A673 (cell line): Measurements from ENCODE around the gene ESRRG. TPM values are rescaled to one million over a fixed set of nuclear protein-coding genes. Genes with fewer than 3 reads are reported as not detected.

ENCODE experiments used
- BruUV-seq: library from RNA; stranded (reverse); fragments of 400-500 nt; replicated peaks from 2 replicates; lab custom pipeline; 2021; lab: Mats Ljungman, UMichigan
- CTCF ChIA-PET: fragments of 300-600 bp; sonication (Branson Sonifier 250); formaldehyde crosslinking; loops from one replicate; lab custom pipeline; 2022; ENCODE audit warnings: antibody characterized with exemption; lab: Charles Lee
- POLR2A ChIA-PET: fragments of 300-600 bp; sonication (Branson Sonifier 250); formaldehyde crosslinking; loops from one replicate; lab custom pipeline; 2022; ENCODE audit warnings: antibody characterized with exemption; ENCODE audit not compliant: low non-redundant PET; lab: Charles Lee
- DNase-seq: peaks from one replicate; pipeline ENCODE4 v3.0.0-alpha.2; 2015; ENCODE audit warnings: low spot score
- H3K27ac ChIP-seq: fragments of 200-600 bp; sonication (generic); 2 replicates; pipeline ENCODE4 v1.5.1; 2016; ENCODE audit warnings: mixed run types, low read depth, mild to moderate bottlenecking, mixed read lengths, antibody characterized with exemption, low read length; ENCODE audit not compliant: poor library complexity, severe bottlenecking
- H3K27me3 ChIP-seq: fragments of 200-600 bp; sonication (generic); replicated peaks from 2 replicates; pipeline ENCODE4 v1.6.1; 2017; ENCODE audit warnings: mixed run types, low read depth, mild to moderate bottlenecking, mixed read lengths, antibody characterized with exemption, low read length; ENCODE audit not compliant: insufficient read depth, poor library complexity
- H3K36me3 ChIP-seq: fragments of 200-600 bp; sonication (generic); 2 replicates; pipeline ENCODE4 v1.6.1; 2016; ENCODE audit warnings: mixed run types, mild to moderate bottlenecking, mixed read lengths, antibody characterized with exemption, low read length; ENCODE audit not compliant: insufficient read depth, poor library complexity, severe bottlenecking
- H3K4me1 ChIP-seq: fragments of 200-600 bp; sonication (generic); 2 replicates; pipeline ENCODE4 v1.6.1; 2017; ENCODE audit warnings: mixed run types, mild to moderate bottlenecking, mixed read lengths, antibody characterized with exemption, low read length; ENCODE audit not compliant: insufficient read depth, poor library complexity, severe bottlenecking
- H3K4me3 ChIP-seq: fragments of 200-600 bp; sonication (generic); 2 replicates; pipeline ENCODE4 v1.5.1; 2016; ENCODE audit warnings: low read depth, mixed run types, mild to moderate bottlenecking, mixed read lengths, low read length; ENCODE audit not compliant: poor library complexity, severe bottlenecking
- H3K9me3 ChIP-seq: fragments of 200-600 bp; sonication (generic); 2 replicates; pipeline ENCODE4 v1.6.1; 2016; ENCODE audit warnings: mixed run types, low read depth, mild to moderate bottlenecking, mixed read lengths, antibody characterized with exemption, low read length; ENCODE audit not compliant: poor library complexity, severe bottlenecking
- CTCF ChIP-seq: fragments of 300-800, 200-600 bp; sonication (generic); conservative IDR thresholded peaks from 2 replicates; pipeline ENCODE4 v1.5.1; 2017; ENCODE audit warnings: low read depth, mild to moderate bottlenecking, antibody characterized with exemption, low read length, moderate library complexity, mixed read lengths
- EZH2 ChIP-seq: fragments of 200-600 bp; sonication (generic); IDR thresholded peaks from 2 replicates; pipeline ENCODE4 v1.6.1; 2017; ENCODE audit warnings: borderline replicate concordance, low read depth, mild to moderate bottlenecking, mixed read lengths, antibody characterized with exemption, low read length; ENCODE audit not compliant: poor library complexity, severe bottlenecking
- intact Hi-C: fragments of 100-400 bp; cut with micrococcal nuclease; formaldehyde crosslinking; loops from one replicate; pipeline ENCODE4 v1.10.0; 2022; ENCODE audit not compliant: unreplicated experiment
- total RNA-seq: library from RNA; stranded (reverse); gene quantifications from 2 replicates; pipeline ENCODE4 v1.2.3, GENCODE V29; 2021

The ESRRG gene
- total RNA-seq, 1 experiment from 2014 or later = not detected

- Histone ChIP-seq H3K9me3 (no peaks in the 10 kb centered on the region), H3K27me3 (peaks cover 10% of the 10 kb centered on the region), H3K36me3 (no peaks in the 10 kb centered on the region), H3K27ac (no peak overlapping the region), H3K4me1 (no peaks in the 10 kb centered on the region), H3K4me3 (no peak overlapping the region)
- no peak for TF ChIP-seq CTCF
- no peak for TF ChIP-seq EZH2
- ChIA-PET CTCF (no interaction called here), POLR2A (no interaction called here)
- no peak for DNase-seq
- no TSS peak for BruUV-seq
- intact Hi-C loops = no loop called here
Measured at GRCh38 chr1:216665406-216665805, 57.8 kb downstream of the ESRRG start.

GRCh38 chr1:216662681-216663080 lies 60.5 kb downstream of the ESRRG start:
- H3K4me1 ChIP-seq = no peaks in the 10 kb centered on the region
- peaks cover 33% of the 10 kb centered on the region for H3K27me3 ChIP-seq
- intact Hi-C loops = no loop called here
- H3K27ac ChIP-seq = no peak overlapping the region
- H3K36me3 ChIP-seq = no peaks in the 10 kb centered on the region
- DNase-seq = no peak
- no peaks in the 10 kb centered on the region for H3K9me3 ChIP-seq
- TF ChIP-seq CTCF (no peak), EZH2 (no peak)
- CTCF ChIA-PET = no interaction called here
- no peak overlapping the region for H3K4me3 ChIP-seq
- BruUV-seq = no TSS peak
- POLR2A ChIA-PET = no interaction called here

- ChIA-PET CTCF (no interaction called here), POLR2A (no interaction called here)
- H3K4me3 ChIP-seq = no peak overlapping the region
- TF ChIP-seq EZH2 = no peak
- no peak for TF ChIP-seq CTCF
- BruUV-seq = no TSS peak
- no peak for DNase-seq
- no peaks in the 10 kb centered on the region for H3K36me3 ChIP-seq
- intact Hi-C loops = no loop called here
- peaks cover 53% of the 10 kb centered on the region for H3K27me3 ChIP-seq
- H3K9me3 ChIP-seq = no peaks in the 10 kb centered on the region
- no peaks in the 10 kb centered on the region for H3K4me1 ChIP-seq
- no peak overlapping the region for H3K27ac ChIP-seq
Measured at GRCh38 chr1:216660561-216660960, 62.7 kb downstream of the ESRRG start.
